Breast epithelium (tissue), 4 donors: ENCODE measurements around the gene SHISAL2B. TPM values are rescaled to one million over a fixed set of nuclear protein-coding genes. Genes with fewer than 3 reads are reported as not detected.

Source experiments
- DNase-seq, 2 donors: peaks; one replicate each; pipeline ENCODE4 v3.0.0-alpha.2; 2019; ENCODE audit warnings: low spot score in 2 of 2
- H3K27ac ChIP-seq, 2 donors: fragments of 200-600 bp; sonication (generic) in 1 of 2; one replicate each; pipeline ENCODE4 v1.5.1; 2016 to 2019; ENCODE audit warnings: mild to moderate bottlenecking in 1 of 2
- H3K27me3 ChIP-seq, 2 donors: fragments of 200-600 bp; sonication (generic) in 1 of 2; one replicate each; pipeline versions ENCODE4 v1.5.1 to v1.6.0; 2017 to 2019; ENCODE audit warnings: control low read depth in 1 of 2, mild to moderate bottlenecking in 1 of 2
- H3K36me3 ChIP-seq: fragments of 200-600 bp; one replicate; pipeline ENCODE4 v1.5.1; 2019
- H3K4me1 ChIP-seq, 2 donors: fragments of 200-600 bp; sonication (generic); one replicate each; pipeline ENCODE4 v1.5.1; 2016 to 2019; ENCODE audit warnings: control low read depth in 1 of 2
- H3K4me3 ChIP-seq, 3 donors: fragments of 200-600 bp; sonication (generic); 1 replicate in 2 of 3; 2 replicates in 1 of 3; pipeline ENCODE4 v1.5.1; 2016 to 2019; ENCODE audit warnings: mild to moderate bottlenecking in 3 of 3, moderate library complexity in 2 of 3
- H3K9me3 ChIP-seq, 2 donors: fragments of 200-600 bp; sonication (generic) in 1 of 2; one replicate each; pipeline ENCODE4 v1.5.1; 2016 to 2019; ENCODE audit warnings: control low read depth in 1 of 2
- CTCF ChIP-seq, 3 donors: fragments of 450-650 bp; IDR thresholded peaks; one replicate each; pipeline ENCODE4 v1.5.1; 2016 to 2017; ENCODE audit warnings: antibody characterized with exemption in 3 of 3, mild to moderate bottlenecking in 3 of 3, moderate library complexity in 3 of 3
- POLR2A ChIP-seq: fragments of 450-650 bp; IDR thresholded peaks from one replicate; pipeline ENCODE4 v1.6.1; 2016; ENCODE audit warnings: antibody characterized with exemption, mild to moderate bottlenecking, moderate library complexity
- POLR2AphosphoS5 ChIP-seq, 3 donors: sonication (generic); formaldehyde crosslinking; IDR thresholded peaks; one replicate each; pipeline ENCODE4 v1.6.1; 2017; ENCODE audit warnings: antibody characterized with exemption in 3 of 3
- intact Hi-C: fragments of 100-400 bp; cut with DNase I; formaldehyde crosslinking; loops from one replicate; pipeline ENCODE4 v1.15.1; 2023; ENCODE audit warnings: low total_unique reads
- total RNA-seq, 3 donors: library from RNA; depleted of rRNA; stranded (reverse); fragments of >200 nt; gene quantifications; one replicate each; pipeline ENCODE4 v1.1.0, GENCODE V29; 2016

Gene SHISAL2B
- total RNA-seq, 3 donors from 2014 or later, result not detected

- Histone ChIP-seq H3K36me3 (no peaks in the 10 kb centered on the region), H3K4me3 (no peak overlapping the region), H3K27ac (no peak overlapping the region), H3K9me3 (no peaks in the 10 kb centered on the region), H3K4me1 (no peaks in the 10 kb centered on the region), H3K27me3 (no peaks in the 10 kb centered on the region)
- intact Hi-C loops, result no loop called here
- TF ChIP-seq POLR2AphosphoS5 (IDR thresholded peaks at IDR 0.05) (no peak), CTCF (IDR thresholded peaks at IDR 0.05) (no peak), POLR2A (no peak)
- no peak for DNase-seq
These were observed 32.3 kb downstream of the SHISAL2B start for GRCh38 chr5:64722588-64722987.

DNA sequence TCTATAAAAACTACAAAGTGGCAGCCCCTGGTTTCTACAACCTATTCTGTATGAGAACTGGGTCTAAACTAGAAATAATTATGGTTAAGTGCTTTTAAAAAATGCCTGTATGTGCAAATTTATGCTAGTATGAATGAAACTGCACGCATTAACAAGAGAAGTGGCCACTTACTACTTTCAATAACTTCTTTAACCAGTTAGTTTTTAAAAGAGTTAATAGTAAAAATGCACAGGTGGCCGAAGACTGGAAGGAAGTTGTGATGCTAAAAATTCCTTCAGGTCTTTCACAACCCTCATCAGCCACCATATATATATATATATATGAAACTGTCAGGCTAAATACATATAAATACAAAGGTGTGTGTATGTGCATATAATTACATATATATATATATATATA is 36.8 kb downstream of the SHISAL2B start:
- H3K36me3 ChIP-seq, result no peaks in the 10 kb centered on the region
- intact Hi-C loops, result no loop called here
- no peak for TF ChIP-seq POLR2A
- no peak for TF ChIP-seq CTCF (IDR thresholded peaks at IDR 0.05)
- TF ChIP-seq POLR2AphosphoS5 (IDR thresholded peaks at IDR 0.05), result no peak
- no peaks in the 10 kb centered on the region for H3K27me3 ChIP-seq
- H3K4me3 ChIP-seq, result no peak overlapping the region
- no peak for DNase-seq
- no peak overlapping the region for H3K27ac ChIP-seq
- H3K9me3 ChIP-seq, result no peaks in the 10 kb centered on the region
- H3K4me1 ChIP-seq, result no peaks in the 10 kb centered on the region

DNA sequence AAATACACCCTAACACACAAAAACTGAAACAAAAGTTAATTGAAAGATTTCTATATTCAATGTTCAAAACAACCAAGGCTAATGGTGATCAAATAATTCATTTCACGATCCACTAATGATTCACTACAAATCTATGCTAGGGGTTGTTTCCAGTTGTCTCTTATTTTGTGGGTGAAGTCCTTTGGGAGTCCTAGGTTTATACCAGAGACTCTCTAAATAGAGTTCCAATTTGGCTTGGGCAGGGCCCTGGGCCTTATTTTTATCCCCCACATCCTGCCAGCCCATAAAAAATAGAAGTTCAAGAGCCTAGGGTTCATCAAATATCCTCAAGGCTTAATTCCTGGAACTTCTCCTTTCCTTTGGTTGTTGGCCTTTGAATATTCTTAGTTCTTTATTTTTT is 52.1 kb downstream of the SHISAL2B start:
- Histone ChIP-seq H3K4me1 (no peaks in the 10 kb centered on the region), H3K9me3 (no peaks in the 10 kb centered on the region), H3K27ac (no peak overlapping the region), H3K4me3 (no peak overlapping the region), H3K36me3 (no peaks in the 10 kb centered on the region), H3K27me3 (no peaks in the 10 kb centered on the region)
- DNase-seq, result no peak
- TF ChIP-seq POLR2A (no peak), CTCF (IDR thresholded peaks at IDR 0.05) (no peak), POLR2AphosphoS5 (IDR thresholded peaks at IDR 0.05) (no peak)
- intact Hi-C loops, result no loop called here

DNA sequence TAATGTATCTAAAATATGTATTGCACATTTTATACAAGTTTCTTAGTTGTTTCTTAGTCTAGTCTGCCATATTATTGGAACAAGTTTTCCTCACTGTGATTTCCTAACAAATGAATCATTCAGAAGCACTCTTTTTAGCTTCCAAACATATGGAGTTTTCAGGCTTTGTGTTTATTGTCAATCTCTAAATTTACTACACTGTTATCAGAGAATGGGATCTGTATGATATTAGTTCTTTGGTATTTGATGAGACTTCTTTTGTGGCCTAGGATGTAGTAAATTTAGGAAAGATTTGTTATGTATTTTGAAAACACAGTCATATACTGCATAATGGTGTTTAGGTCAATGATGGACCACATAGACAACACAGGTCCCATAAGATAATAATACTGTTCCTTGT is 52.5 kb downstream of the SHISAL2B start:
- TF ChIP-seq POLR2AphosphoS5 (IDR thresholded peaks at IDR 0.05) (no peak), POLR2A (no peak), CTCF (IDR thresholded peaks at IDR 0.05) (no peak)
- intact Hi-C loops, result no loop called here

GRCh38 chr5:64744914-64745313 is 54.6 kb downstream of the SHISAL2B start:
- H3K4me3 ChIP-seq, result no peak overlapping the region
- no peaks in the 10 kb centered on the region for H3K36me3 ChIP-seq
- DNase-seq, result no peak
- TF ChIP-seq POLR2AphosphoS5 (IDR thresholded peaks at IDR 0.05), result no peak
- TF ChIP-seq CTCF (IDR thresholded peaks at IDR 0.05), result no peak
- no peak for TF ChIP-seq POLR2A
- H3K9me3 ChIP-seq, result no peaks in the 10 kb centered on the region
- H3K27ac ChIP-seq, result no peak overlapping the region
- H3K27me3 ChIP-seq, result no peaks in the 10 kb centered on the region
- intact Hi-C loops, result no loop called here
- no peaks in the 10 kb centered on the region for H3K4me1 ChIP-seq

More for the DNA sequence above, 52.5 kb downstream of the SHISAL2B start:
- no peaks in the 10 kb centered on the region for H3K27me3 ChIP-seq
- H3K9me3 ChIP-seq, result no peaks in the 10 kb centered on the region
- no peaks in the 10 kb centered on the region for H3K4me1 ChIP-seq
- no peaks in the 10 kb centered on the region for H3K36me3 ChIP-seq
- H3K27ac ChIP-seq, result no peak overlapping the region
- DNase-seq, result no peak
- no peak overlapping the region for H3K4me3 ChIP-seq
